Loucy (cell line): ENCODE measurements around the gene OR2AG2.

Source experiments
- H2AFZ ChIP-seq: fragments of 200-600 bp; sonication (generic); 2 replicates; pipeline ENCODE4 v1.6.0; 2016; ENCODE audit warnings: antibody characterized with exemption, mild to moderate bottlenecking, low read length, moderate library complexity
- H3F3A ChIP-seq: fragments of 200-600 bp; 2 replicates; pipeline ENCODE4 v1.6.0; 2016; ENCODE audit warnings: antibody characterized with exemption, low read depth, mild to moderate bottlenecking
- H3K27me3 ChIP-seq: fragments of 200-600 bp; sonication (generic); 2 replicates; pipeline ENCODE4 v1.6.1; 2014; ENCODE audit warnings: low read length, mild to moderate bottlenecking; ENCODE audit not compliant: insufficient read depth, poor library complexity, severe bottlenecking
- H3K36me3 ChIP-seq: fragments of 200-600 bp; sonication (generic); 2 replicates; pipeline ENCODE4 v1.6.1; 2016; ENCODE audit warnings: low read length; ENCODE audit not compliant: insufficient read depth
- H3K4me1 ChIP-seq: fragments of 200-600 bp; sonication (generic); 2 replicates; pipeline ENCODE4 v1.5.1; 2014; ENCODE audit warnings: low read length, mild to moderate bottlenecking; ENCODE audit not compliant: insufficient read depth, poor library complexity, severe bottlenecking
- H3K4me2 ChIP-seq: fragments of 200-600 bp; sonication (generic); 2 replicates; pipeline ENCODE4 v1.6.0; 2014; ENCODE audit warnings: antibody characterized with exemption, low read length, low read depth, mild to moderate bottlenecking; ENCODE audit not compliant: poor library complexity, severe bottlenecking
- H3K4me3 ChIP-seq: fragments of 200-600 bp; sonication (generic); 2 replicates; pipeline ENCODE4 v1.5.1; 2014; ENCODE audit warnings: low read length, mild to moderate bottlenecking, mixed read lengths; ENCODE audit not compliant: poor library complexity, severe bottlenecking
- H3K79me2 ChIP-seq: fragments of 200-600 bp; sonication (generic); 2 replicates; pipeline ENCODE4 v1.6.1; 2014; ENCODE audit warnings: low read length; ENCODE audit not compliant: insufficient read depth
- H3K9ac ChIP-seq: fragments of 200-600 bp; sonication (generic); 2 replicates; pipeline ENCODE4 v1.6.0; 2014; ENCODE audit warnings: mild to moderate bottlenecking, low read depth, low read length, moderate library complexity; ENCODE audit not compliant: poor library complexity, severe bottlenecking
- H3K9me2 ChIP-seq: fragments of 200-600 bp; sonication (generic); replicated peaks from 2 replicates; pipeline ENCODE4 v1.6.1; 2016; ENCODE audit warnings: low read depth, low read length, mixed read lengths
- H3K9me3 ChIP-seq: fragments of 200-600 bp; sonication (generic); 2 replicates; pipeline ENCODE4 v1.6.1; 2014; ENCODE audit warnings: mild to moderate bottlenecking, antibody characterized with exemption, low read length, low read depth; ENCODE audit not compliant: insufficient read depth
- H4K20me1 ChIP-seq: fragments of 200-600 bp; sonication (generic); 2 replicates; pipeline ENCODE4 v1.6.0; 2014; ENCODE audit warnings: antibody characterized with exemption, low read length, mild to moderate bottlenecking; ENCODE audit not compliant: insufficient read depth, poor library complexity, severe bottlenecking
- CTCF ChIP-seq: fragments of 200-600 bp; sonication (generic); conservative IDR thresholded peaks from 2 replicates; pipeline ENCODE4 v1.5.1; 2014; ENCODE audit warnings: mild to moderate bottlenecking, antibody characterized with exemption, low read length
- EZH2phosphoT487 ChIP-seq: fragments of 200-600 bp; IDR thresholded peaks from 2 replicates; pipeline ENCODE4 v1.6.1; 2018; ENCODE audit warnings: antibody characterized with exemption, mild to moderate bottlenecking, moderate library complexity, borderline replicate concordance

Gene OR2AG2

GRCh38 chr11:6734616-6735015 lies 37.2 kb downstream of the OR2AG2 start:
- H3K79me2 ChIP-seq, result peaks cover 7% of the 10 kb centered on the region; the same call in 1 of the 2 replicates
- peaks cover 60% of the 10 kb centered on the region for H3K4me1 ChIP-seq
- no peaks in the 10 kb centered on the region for H3K36me3 ChIP-seq
- no peaks in the 10 kb centered on the region for H4K20me1 ChIP-seq
- H2AFZ ChIP-seq, result no peak overlapping the region
- peak overlapping the region; percentile 63 for H3K4me3 ChIP-seq
- peak overlapping the region; percentile 79 for H3K4me2 ChIP-seq
- H3K27me3 ChIP-seq, result no peaks in the 10 kb centered on the region
- peaks cover 26% of the 10 kb centered on the region for H3F3A ChIP-seq
- peak overlapping the region; percentile 51 for H3K9ac ChIP-seq
- H3K9me3 ChIP-seq, result no peaks in the 10 kb centered on the region
- no peaks in the 10 kb centered on the region for H3K9me2 ChIP-seq
- no peak for TF ChIP-seq CTCF
- no peak for TF ChIP-seq EZH2phosphoT487

GRCh38 chr11:6733326-6734275 lies 38.2 kb downstream of the OR2AG2 start:
- peak overlapping the region; percentile 79 for H3K4me2 ChIP-seq
- no peaks in the 10 kb centered on the region for H3K36me3 ChIP-seq
- peaks cover 54% of the 10 kb centered on the region for H3K4me1 ChIP-seq
- no peak overlapping the region for H3K9ac ChIP-seq
- no peaks in the 10 kb centered on the region for H3K9me3 ChIP-seq
- peaks cover 26% of the 10 kb centered on the region for H3F3A ChIP-seq
- TF ChIP-seq EZH2phosphoT487 (no peak), CTCF (no peak)
- no peaks in the 10 kb centered on the region for H3K27me3 ChIP-seq
- H3K4me3 ChIP-seq, result peak overlapping the region; percentile 63
- peaks cover 7% of the 10 kb centered on the region; the same call in 1 of the 2 replicates for H3K79me2 ChIP-seq
- no peaks in the 10 kb centered on the region for H3K9me2 ChIP-seq
- no peak overlapping the region for H2AFZ ChIP-seq
- no peaks in the 10 kb centered on the region for H4K20me1 ChIP-seq

GRCh38 chr11:6727971-6728760 lies 43.6 kb downstream of the OR2AG2 start:
- no peak overlapping the region for H3K4me2 ChIP-seq

More at GRCh38 chr11:6727971-6728760, 43.6 kb downstream of the OR2AG2 start:
- H3K27me3 ChIP-seq, result no peaks in the 10 kb centered on the region
- peaks cover 2% of the 10 kb centered on the region for H3F3A ChIP-seq
- no peaks in the 10 kb centered on the region for H4K20me1 ChIP-seq
- no peaks in the 10 kb centered on the region for H3K9me3 ChIP-seq
- TF ChIP-seq EZH2phosphoT487, result no peak
- TF ChIP-seq CTCF, result no peak
- peaks cover 6% of the 10 kb centered on the region; the same call in 1 of the 2 replicates for H3K79me2 ChIP-seq
- H3K9ac ChIP-seq, result no peak overlapping the region
- no peaks in the 10 kb centered on the region for H3K9me2 ChIP-seq
- no peak overlapping the region for H3K4me3 ChIP-seq
- peaks cover 15% of the 10 kb centered on the region for H3K4me1 ChIP-seq
- no peaks in the 10 kb centered on the region for H3K36me3 ChIP-seq
- H2AFZ ChIP-seq, result no peak overlapping the region
